IPS DF 6.9 (cell line): ENCODE data around the gene TMEM132A.

ENCODE experiments used
- DNase-seq: peaks from one replicate; pipeline ENCODE4 v3.0.0-alpha.2; 2013; ENCODE audit warnings: low read depth, low spot score
- H3K27ac ChIP-seq: one replicate; pipeline ENCODE4 v1.5.1; 2013; ENCODE audit warnings: low read length, control low read depth
- H3K27me3 ChIP-seq: 2 replicates; pipeline ENCODE4 v1.6.1; 2013; ENCODE audit warnings: mild to moderate bottlenecking, low read length; ENCODE audit not compliant: control insufficient read depth, insufficient read depth
- H3K36me3 ChIP-seq: 2 replicates; pipeline ENCODE4 v1.6.1; 2013; ENCODE audit warnings: low read length; ENCODE audit not compliant: control insufficient read depth, insufficient read depth
- H3K4me1 ChIP-seq: 2 replicates; pipeline ENCODE4 v1.6.1; 2013; ENCODE audit warnings: low read length; ENCODE audit not compliant: control insufficient read depth, insufficient read depth
- H3K4me3 ChIP-seq: 2 replicates; pipeline ENCODE4 v1.5.1; 2013; ENCODE audit warnings: mild to moderate bottlenecking, low read length
- H3K9me3 ChIP-seq: 2 replicates; pipeline ENCODE4 v1.6.1; 2013; ENCODE audit warnings: low read length, inconsistent platforms; ENCODE audit not compliant: control insufficient read depth, insufficient read depth
- WGBS: extraction: QIAGEN DNeasy Blood & Tissue Kit; methylation state at CpG from one replicate; pipeline ENCODE4 v1.1.7; 2013; ENCODE audit warnings: mixed read lengths, missing lambda C conversion rate; ENCODE audit not compliant: insufficient read length, insufficient coverage; 5-methylcytosine and 5-hydroxymethylcytosine counted together

The TMEM132A gene

GRCh38 chr11:60923326-60923725 lies 934 bp upstream of the TMEM132A start:
- Histone ChIP-seq H3K27me3 (no peaks in the 10 kb centered on the region), H3K4me3 (no peak overlapping the region), H3K36me3 (peaks cover 9% of the 10 kb centered on the region), H3K4me1 (peaks cover 6% of the 10 kb centered on the region), H3K9me3 (no peaks in the 10 kb centered on the region), H3K27ac (no peak overlapping the region)
- DNase-seq = no peak
- WGBS = no CpG with 5 or more reads among the region's 5 CpGs

DNA sequence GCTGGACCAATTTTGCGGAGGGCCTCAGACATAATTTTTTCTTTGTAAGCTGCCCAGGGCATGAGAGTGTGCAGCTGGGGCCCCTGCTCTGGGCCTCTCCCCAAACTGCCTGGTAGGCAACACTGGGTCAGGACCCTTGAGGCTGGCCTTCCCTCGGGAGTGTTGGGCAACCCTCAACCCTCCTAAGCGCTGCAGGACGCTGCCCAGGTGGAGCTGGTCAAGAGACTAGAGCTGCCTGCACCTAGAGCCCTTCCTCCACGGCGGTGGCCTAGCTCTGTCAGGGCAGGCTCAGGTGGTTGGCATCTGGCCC lies 505 bp upstream of the TMEM132A start:
- H3K9me3 ChIP-seq = no peaks in the 10 kb centered on the region
- no CpG with 5 or more reads among the region's 6 CpGs for WGBS
- no peak overlapping the region for H3K27ac ChIP-seq
- H3K4me1 ChIP-seq = peaks cover 4% of the 10 kb centered on the region
- H3K27me3 ChIP-seq = no peaks in the 10 kb centered on the region
- DNase-seq = no peak
- peaks cover 12% of the 10 kb centered on the region for H3K36me3 ChIP-seq
- no peak overlapping the region; the same call in 1 of the 2 replicates for H3K4me3 ChIP-seq

DNA sequence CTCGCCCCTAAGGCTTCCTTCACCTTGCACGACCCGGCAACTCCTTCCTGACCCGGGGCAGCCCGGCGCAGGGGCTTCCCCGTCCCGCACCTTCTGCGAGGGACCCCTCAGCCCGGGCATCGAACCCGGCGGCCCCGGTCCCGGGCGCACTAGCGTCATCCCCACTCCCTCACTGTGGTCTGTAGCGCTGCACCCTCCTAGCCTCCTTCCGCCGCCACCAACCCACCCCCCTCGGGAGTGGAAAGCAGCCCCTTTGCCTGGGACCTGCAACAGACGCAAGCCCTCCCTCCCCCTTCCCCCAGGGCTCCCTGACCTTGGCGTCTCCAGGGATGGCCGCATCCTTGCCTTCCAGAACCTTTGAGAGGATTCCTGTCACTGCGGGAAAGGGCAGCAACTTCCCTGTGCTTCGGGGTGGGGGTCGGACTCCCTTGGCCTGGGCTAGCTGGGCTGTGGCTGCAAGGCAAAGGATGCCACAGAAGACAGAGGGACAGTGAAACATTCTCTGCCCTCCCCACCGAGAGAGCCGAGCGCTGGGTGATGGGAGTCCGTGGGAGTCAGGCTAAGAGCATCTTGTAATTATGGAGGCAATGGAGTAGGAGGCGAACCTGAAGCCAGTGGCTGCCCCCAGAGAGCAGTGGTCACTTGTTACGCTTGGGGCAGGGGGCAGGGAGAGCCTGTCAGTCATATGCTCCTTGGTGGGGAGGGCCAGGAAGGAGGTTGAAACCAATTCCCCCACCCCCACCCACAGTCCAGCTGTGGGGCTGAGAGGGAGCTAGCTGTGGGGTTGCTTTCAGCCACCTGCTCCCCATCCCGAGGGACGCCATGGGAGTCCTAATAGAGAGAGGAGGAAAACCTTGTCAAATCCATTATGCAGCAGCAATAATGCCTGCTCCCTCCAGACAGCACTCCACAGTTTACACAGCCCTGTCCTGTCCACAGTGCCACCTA lies 920 bp downstream of the TMEM132A start:
- peaks cover 4% of the 10 kb centered on the region for H3K4me1 ChIP-seq
- peaks cover 17% of the 10 kb centered on the region for H3K36me3 ChIP-seq
- WGBS = no CpG with 5 or more reads among the region's 35 CpGs
- H3K27ac ChIP-seq = no peak overlapping the region
- no peaks in the 10 kb centered on the region for H3K27me3 ChIP-seq
- DNase-seq = no peak
- peak overlapping the region; percentile 76 for H3K4me3 ChIP-seq
- H3K9me3 ChIP-seq = no peaks in the 10 kb centered on the region

DNA sequence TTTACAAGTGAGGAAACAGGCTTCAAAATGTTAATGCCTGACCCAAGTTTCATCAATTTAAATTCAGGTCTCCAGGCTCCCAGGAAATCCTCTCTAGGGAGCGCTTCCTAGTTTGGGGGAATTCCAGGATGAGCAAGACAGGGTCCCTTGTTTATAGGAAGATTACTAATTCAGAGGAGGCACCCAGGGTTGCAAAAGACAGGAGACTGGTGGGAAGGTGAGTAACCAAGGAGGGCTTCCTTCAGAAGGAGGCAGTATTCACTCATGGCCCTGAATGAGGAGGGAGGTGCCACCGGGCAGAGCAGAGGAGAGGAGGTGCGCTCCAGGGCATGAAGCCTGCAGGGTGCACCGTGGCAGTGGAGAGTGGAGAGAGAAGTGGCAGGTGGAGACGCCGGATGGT lies 1.6 kb downstream of the TMEM132A start:
- Histone ChIP-seq H3K36me3 (peaks cover 20% of the 10 kb centered on the region), H3K4me1 (peaks cover 4% of the 10 kb centered on the region), H3K4me3 (no peak overlapping the region), H3K9me3 (no peaks in the 10 kb centered on the region), H3K27me3 (no peaks in the 10 kb centered on the region), H3K27ac (no peak overlapping the region)
- no CpG with 5 or more reads among the region's 6 CpGs for WGBS
- no peak for DNase-seq

DNA sequence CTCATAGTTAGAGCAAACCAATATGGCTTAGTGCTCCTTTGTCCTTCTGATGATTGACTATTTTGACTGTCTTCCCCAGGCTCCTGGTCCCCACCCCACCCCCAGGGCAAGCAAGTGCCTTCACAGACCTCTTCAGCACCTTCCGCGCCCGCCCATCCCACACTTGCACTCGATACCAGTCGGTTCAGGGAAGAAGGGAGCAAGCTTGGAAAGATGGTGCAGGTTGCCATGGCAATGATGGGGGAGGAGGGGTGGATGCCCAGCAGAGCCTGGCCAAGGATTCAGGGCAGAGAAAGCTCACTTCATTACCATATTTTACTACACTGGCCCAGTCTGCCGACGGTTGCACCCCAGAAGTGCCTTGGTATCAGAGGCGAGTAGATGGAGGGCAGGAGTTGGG lies 2.2 kb downstream of the TMEM132A start:
- peaks cover 23% of the 10 kb centered on the region for H3K36me3 ChIP-seq
- peaks cover 4% of the 10 kb centered on the region for H3K4me1 ChIP-seq
- H3K4me3 ChIP-seq = no peak overlapping the region
- H3K9me3 ChIP-seq = no peaks in the 10 kb centered on the region
- no peak overlapping the region for H3K27ac ChIP-seq
- H3K27me3 ChIP-seq = no peaks in the 10 kb centered on the region
- no peak for DNase-seq
- whole genome bisulfite sequencing = no CpG with 5 or more reads among the region's 8 CpGs

- H3K27ac ChIP-seq = no peak overlapping the region
- no CpG with 5 or more reads among the region's 8 CpGs for WGBS
- no peak overlapping the region for H3K4me3 ChIP-seq
- peaks cover 26% of the 10 kb centered on the region for H3K36me3 ChIP-seq
- H3K4me1 ChIP-seq = peaks cover 4% of the 10 kb centered on the region
- no peak for DNase-seq
- H3K9me3 ChIP-seq = no peaks in the 10 kb centered on the region
- H3K27me3 ChIP-seq = no peaks in the 10 kb centered on the region
These were observed 2.9 kb downstream of the TMEM132A start for GRCh38 chr11:60927061-60927592.

DNA sequence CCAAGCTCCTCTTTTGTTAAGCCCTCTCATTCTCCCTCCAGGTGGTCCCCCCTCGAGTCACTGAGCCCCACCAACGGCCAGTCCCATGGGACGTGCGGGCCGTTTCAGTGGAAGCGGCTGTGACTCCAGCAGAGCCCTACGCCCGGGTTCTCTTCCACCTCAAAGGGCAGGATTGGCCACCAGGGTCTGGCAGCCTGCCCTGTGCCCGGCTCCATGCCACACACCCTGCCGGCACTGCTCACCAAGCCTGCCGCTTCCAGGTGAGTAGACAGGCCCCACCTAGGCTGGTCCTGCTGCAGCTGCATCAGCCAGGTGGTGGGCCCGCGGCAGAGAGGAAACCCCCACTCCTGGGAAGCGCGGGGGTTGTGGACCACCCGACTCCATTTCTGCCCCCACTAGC lies 3.3 kb downstream of the TMEM132A start:
- no peak for DNase-seq
- peaks cover 4% of the 10 kb centered on the region for H3K4me1 ChIP-seq
- H3K36me3 ChIP-seq = peaks cover 27% of the 10 kb centered on the region
- no peak overlapping the region for H3K4me3 ChIP-seq
- no CpG with 5 or more reads among the region's 16 CpGs for WGBS
- no peak overlapping the region for H3K27ac ChIP-seq
- H3K9me3 ChIP-seq = no peaks in the 10 kb centered on the region
- no peaks in the 10 kb centered on the region for H3K27me3 ChIP-seq

GRCh38 chr11:60928563-60929001 lies 4.3 kb downstream of the TMEM132A start:
- Histone ChIP-seq H3K4me3 (no peak overlapping the region), H3K4me1 (peaks cover 3% of the 10 kb centered on the region), H3K27me3 (no peaks in the 10 kb centered on the region), H3K27ac (no peak overlapping the region), H3K9me3 (no peaks in the 10 kb centered on the region), H3K36me3 (peaks cover 29% of the 10 kb centered on the region)
- WGBS = no CpG with 5 or more reads among the region's 20 CpGs
- no peak for DNase-seq

DNA sequence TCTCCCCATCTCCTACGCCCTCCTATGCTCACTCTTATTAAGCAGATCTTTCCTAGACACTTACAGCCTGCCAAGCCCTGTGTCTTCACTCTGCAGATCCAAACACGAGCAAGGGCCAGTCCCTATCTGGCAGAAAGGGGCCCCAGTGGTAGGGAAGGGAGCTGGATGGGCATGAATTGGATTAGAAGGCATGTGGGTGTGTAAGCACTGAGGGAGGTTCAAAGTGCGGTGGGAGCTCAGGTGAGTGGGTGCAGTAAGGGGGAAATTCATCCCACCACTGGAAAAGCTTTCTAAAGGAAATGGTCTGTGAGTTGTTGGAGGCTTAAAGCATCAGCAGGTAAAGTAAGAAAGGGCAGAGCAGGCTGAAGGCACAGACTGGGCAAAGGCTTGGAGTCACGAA lies 5.5 kb downstream of the TMEM132A start:
- no peak for DNase-seq
- peaks cover 35% of the 10 kb centered on the region for H3K36me3 ChIP-seq
- WGBS = no CpG with 5 or more reads among the region's 4 CpGs
- no peaks in the 10 kb centered on the region for H3K27me3 ChIP-seq
- no peaks in the 10 kb centered on the region; the same call in 1 of the 2 replicates for H3K4me1 ChIP-seq
- no peak overlapping the region for H3K27ac ChIP-seq
- H3K9me3 ChIP-seq = no peaks in the 10 kb centered on the region
- H3K4me3 ChIP-seq = no peak overlapping the region

- no peaks in the 10 kb centered on the region for H3K27me3 ChIP-seq
- no peak overlapping the region for H3K27ac ChIP-seq
- H3K4me1 ChIP-seq = no peaks in the 10 kb centered on the region; the same call in 1 of the 2 replicates
- DNase-seq = no peak
- no CpG with 5 or more reads among the region's 4 CpGs for WGBS
- no peaks in the 10 kb centered on the region for H3K9me3 ChIP-seq
- H3K4me3 ChIP-seq = no peak overlapping the region
- H3K36me3 ChIP-seq = peaks cover 35% of the 10 kb centered on the region
These were observed 6.1 kb downstream of the TMEM132A start for GRCh38 chr11:60930394-60930793.
